ENCODE measurements around the gene SCTR. TPM values are rescaled to one million over a fixed set of nuclear protein-coding genes. Genes with fewer than 3 reads are reported as not detected.

Gene SCTR
- total RNA-seq, 1 donor from 2014 or later: not detected

- DNase-seq (ENCODE audit: low spot score): no peak
- H3K27ac Mint-ChIP-seq: peak overlapping the region; percentile 81
- H3K9me3 Mint-ChIP-seq: no peaks in the 10 kb centered on the region
Measured at GRCh38 chr2:119481501-119482455, 42.5 kb downstream of the SCTR start.

DNA sequence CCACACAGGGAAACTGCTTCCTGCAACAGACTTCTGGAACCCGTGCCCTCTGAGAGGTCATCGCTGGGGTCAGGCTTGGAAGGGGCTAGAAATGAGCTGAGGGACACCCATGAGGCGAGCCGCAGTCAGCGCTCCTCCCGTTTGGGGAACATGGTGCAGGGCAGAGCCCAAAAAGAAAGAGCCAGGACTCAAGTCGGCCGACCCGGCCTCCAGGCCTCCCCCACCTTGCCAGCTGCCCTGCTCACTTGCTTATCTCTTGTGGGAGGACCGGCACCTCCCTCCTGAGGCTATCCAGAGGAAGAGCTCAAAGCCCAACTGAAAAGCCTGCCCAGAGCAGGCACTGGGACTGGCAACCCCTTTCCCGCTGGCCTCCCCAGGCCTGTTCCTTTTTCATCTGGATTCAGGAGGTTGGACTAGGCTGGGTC lies 43.6 kb downstream of the SCTR start:
- Mint-ChIP-seq H3K4me1 (peaks cover 31% of the 10 kb centered on the region), H3K9me3 (no peaks in the 10 kb centered on the region), H3K27ac (no peak overlapping the region), H3K4me3 (no peak overlapping the region), H3K27me3 (ENCODE audit: insufficient read depth, low read depth) (peaks cover 10% of the 10 kb centered on the region), H3K36me3 (no peaks in the 10 kb centered on the region)
- no peaks in the 10 kb centered on the region for H3K27me3 ChIP-seq
- no peaks in the 10 kb centered on the region for H3K9me3 ChIP-seq (ENCODE audit: low read depth)
- no peak overlapping the region for H3K4me2 ChIP-seq
- TF ChIP-seq CTCF (IDR thresholded peaks at IDR 0.05) (no peak), EZH2 (IDR thresholded peaks at IDR 0.05) (no peak), EZH2phosphoT487 (IDR thresholded peaks at IDR 0.05) (no peak)
- H3K36me3 ChIP-seq: no peaks in the 10 kb centered on the region
- no peaks in the 10 kb centered on the region for H4K20me1 ChIP-seq (ENCODE audit: low read depth)
- no peaks in the 10 kb centered on the region for H3F3A ChIP-seq (ENCODE audit: low read depth)
- peaks cover 7% of the 10 kb centered on the region for H3K4me1 ChIP-seq
- no peak overlapping the region for H3K9ac ChIP-seq
- H2AFZ ChIP-seq (replicated peaks): no peak overlapping the region
- H3K79me2 ChIP-seq (ENCODE audit: low read depth): no peaks in the 10 kb centered on the region
- H3K4me3 ChIP-seq: no peak overlapping the region
- H3K27ac ChIP-seq: no peak overlapping the region
- no peak for DNase-seq (ENCODE audit: low spot score)

More at GRCh38 chr2:119481501-119482455, 42.5 kb downstream of the SCTR start:
- Histone ChIP-seq H3F3A (ENCODE audit: low read depth) (no peaks in the 10 kb centered on the region), H3K36me3 (no peaks in the 10 kb centered on the region), H3K27me3 (no peaks in the 10 kb centered on the region), H3K27ac (no peak overlapping the region), H4K20me1 (ENCODE audit: low read depth) (no peaks in the 10 kb centered on the region), H3K79me2 (ENCODE audit: low read depth) (no peaks in the 10 kb centered on the region), H2AFZ (replicated peaks) (no peak overlapping the region), H3K9me3 (ENCODE audit: low read depth) (no peaks in the 10 kb centered on the region), H3K4me1 (peaks cover 2% of the 10 kb centered on the region), H3K4me2 (no peak overlapping the region), H3K4me3 (no peak overlapping the region), H3K9ac (no peak overlapping the region)
- Mint-ChIP-seq H3K27me3 (ENCODE audit: insufficient read depth, low read depth) (peaks cover 11% of the 10 kb centered on the region), H3K36me3 (no peaks in the 10 kb centered on the region), H3K4me3 (no peak overlapping the region), H3K4me1 (peaks cover 20% of the 10 kb centered on the region)
- TF ChIP-seq EZH2 (IDR thresholded peaks at IDR 0.05) (no peak), CTCF (IDR thresholded peaks at IDR 0.05) (no peak), EZH2phosphoT487 (IDR thresholded peaks at IDR 0.05) (no peak)

- no peak for DNase-seq (ENCODE audit: low spot score)
- no peak for TF ChIP-seq EZH2phosphoT487 (IDR thresholded peaks at IDR 0.05)
- TF ChIP-seq EZH2 (IDR thresholded peaks at IDR 0.05): no peak
- TF ChIP-seq CTCF (IDR thresholded peaks at IDR 0.05): no peak
- Histone ChIP-seq H4K20me1 (ENCODE audit: low read depth) (no peaks in the 10 kb centered on the region), H3K9ac (no peak overlapping the region), H3K4me3 (no peak overlapping the region), H2AFZ (replicated peaks) (no peak overlapping the region), H3K36me3 (no peaks in the 10 kb centered on the region), H3K79me2 (ENCODE audit: low read depth) (no peaks in the 10 kb centered on the region), H3K4me2 (no peak overlapping the region), H3F3A (ENCODE audit: low read depth) (no peaks in the 10 kb centered on the region), H3K9me3 (ENCODE audit: low read depth) (no peaks in the 10 kb centered on the region), H3K27me3 (no peaks in the 10 kb centered on the region), H3K27ac (no peak overlapping the region), H3K4me1 (peaks cover 11% of the 10 kb centered on the region)
- H3K4me1 Mint-ChIP-seq: peaks cover 33% of the 10 kb centered on the region
- H3K4me3 Mint-ChIP-seq: no peak overlapping the region
- H3K36me3 Mint-ChIP-seq: no peaks in the 10 kb centered on the region
- peaks cover 10% of the 10 kb centered on the region for H3K27me3 Mint-ChIP-seq (ENCODE audit: insufficient read depth, low read depth)
- H3K27ac Mint-ChIP-seq: no peak overlapping the region
- no peaks in the 10 kb centered on the region for H3K9me3 Mint-ChIP-seq
Measured at GRCh38 chr2:119480184-119480583, 44.1 kb downstream of the SCTR start.
